GM21360 (cell line): ENCODE data around the gene INSRR.

Experiments used
- ATAC-seq: cut with Tn5 transposase; IDR thresholded peaks from one replicate; pipeline ENCODE4 v1.9.1; 2021; ENCODE audit warnings: mild to moderate bottlenecking, moderate library complexity; ENCODE audit not compliant: unreplicated experiment

Gene INSRR

GRCh38 chr1:156858959-156859522 lies at the start of gene INSRR:
TSS of gene INSRR (minus strand) at chr1:156859117. CDS start at chr1:156858621, 496 bp downstream.
- no peak for ATAC-seq

- no peak for ATAC-seq
These were observed 49.6 kb upstream of the INSRR start for GRCh38 chr1:156908541-156908940.

- no peak for ATAC-seq
These were observed 47.4 kb upstream of the INSRR start for GRCh38 chr1:156906206-156906906.

GRCh38 chr1:156905651-156906050 lies 46.7 kb upstream of the INSRR start:
- ATAC-seq = no peak

- no peak for ATAC-seq
These were observed 46.3 kb upstream of the INSRR start for GRCh38 chr1:156905176-156905575.

- ATAC-seq = no peak
These were observed 45.5 kb upstream of the INSRR start for GRCh38 chr1:156904187-156904959.

GRCh38 chr1:156903328-156904091 lies 44.6 kb upstream of the INSRR start:
- ATAC-seq = no peak

- no peak for ATAC-seq
These were observed 43.3 kb upstream of the INSRR start for GRCh38 chr1:156901966-156902915.

- no peak for ATAC-seq
These were observed 42.6 kb upstream of the INSRR start for GRCh38 chr1:156901590-156901900.

- no peak for ATAC-seq
These were observed 42.1 kb upstream of the INSRR start for GRCh38 chr1:156900896-156901589.

GRCh38 chr1:156899956-156900718 lies 41.2 kb upstream of the INSRR start:
- no peak for ATAC-seq

- ATAC-seq = no peak
These were observed 40.2 kb upstream of the INSRR start for GRCh38 chr1:156898971-156899664.

- no peak for ATAC-seq
These were observed 39.2 kb upstream of the INSRR start for GRCh38 chr1:156898161-156898566.

GRCh38 chr1:156897078-156897825 lies 38.3 kb upstream of the INSRR start:
- ATAC-seq = no peak

GRCh38 chr1:156896490-156897033 lies 37.6 kb upstream of the INSRR start:
- no peak for ATAC-seq

GRCh38 chr1:156895927-156896326 lies 37.0 kb upstream of the INSRR start:
- no peak for ATAC-seq

GRCh38 chr1:156895455-156895812 lies 36.5 kb upstream of the INSRR start:
- no peak for ATAC-seq
